GM12878 (cell line): ENCODE measurements around the gene CDKN2AIPNL. TPM values are rescaled to one million over a fixed set of nuclear protein-coding genes. Genes with fewer than 3 reads are reported as not detected.

Experiments
- BMI1 ChIP-seq: fragments of 450-650 bp; IDR thresholded peaks from 2 replicates; pipeline ENCODE4 v1.6.1; 2016; ENCODE audit warnings: mild to moderate bottlenecking, moderate library complexity, borderline replicate concordance
- CBX5 ChIP-seq: sonication (generic); IDR thresholded peaks from 2 replicates; pipeline ENCODE4 v1.6.1; 2016; ENCODE audit warnings: low read depth, moderate library complexity, mild to moderate bottlenecking, inconsistent platforms
- FOXK2 ChIP-seq: fragments of 450-650 bp; IDR thresholded peaks from 2 replicates; pipeline ENCODE4 v1.6.1; 2017; ENCODE audit warnings: mild to moderate bottlenecking, moderate library complexity
- IRF4 ChIP-seq: IDR thresholded peaks from 2 replicates; pipeline ENCODE4 v1.6.1; 2011; ENCODE audit warnings: low read depth, low read length
- NR2F1 ChIP-seq: fragments of 450-650 bp; conservative IDR thresholded peaks from 2 replicates; pipeline ENCODE4 v1.6.1; 2017; ENCODE audit warnings: mild to moderate bottlenecking
- PBX3 ChIP-seq: IDR thresholded peaks from 2 replicates; pipeline ENCODE4 v1.6.1; 2011; ENCODE audit warnings: mild to moderate bottlenecking, low read depth, low read length, moderate library complexity; ENCODE audit not compliant: insufficient replicate concordance
- RB1 ChIP-seq: fragments of 450-650 bp; formaldehyde crosslinking; IDR thresholded peaks from 2 replicates; pipeline ENCODE4 v1.6.1; 2017; ENCODE audit warnings: mild to moderate bottlenecking, borderline replicate concordance
- SMAD1 ChIP-seq: fragments of 450-650 bp; IDR thresholded peaks from 2 replicates; pipeline ENCODE4 v1.6.1; 2018; ENCODE audit warnings: mild to moderate bottlenecking, low read depth; ENCODE audit not compliant: partially characterized antibody
- SREBF2 ChIP-seq: IDR thresholded peaks from 2 replicates; pipeline ENCODE4 v1.6.1; 2012; ENCODE audit warnings: mild to moderate bottlenecking, low read length
- TAF1 ChIP-seq: IDR thresholded peaks from 2 replicates; pipeline ENCODE4 v1.6.1; 2011; ENCODE audit warnings: mild to moderate bottlenecking, low read depth, low read length, borderline replicate concordance
- TCF7 ChIP-seq: IDR thresholded peaks from 2 replicates; pipeline ENCODE4 v1.6.1; 2014; ENCODE audit warnings: antibody characterized with exemption, borderline replicate concordance
- USF2 ChIP-seq: IDR thresholded peaks from 2 replicates; pipeline ENCODE4 v1.6.1; 2011; ENCODE audit warnings: low read depth, low read length, improper control_type of control experiment, borderline replicate concordance
- ZBED1 ChIP-seq: IDR thresholded peaks from 2 replicates; pipeline ENCODE4 v1.6.1; 2016; ENCODE audit warnings: borderline replicate concordance
- ZBTB11 ChIP-seq: fragments of 450-650 bp; formaldehyde crosslinking; IDR thresholded peaks from 2 replicates; pipeline ENCODE4 v1.5.0; 2022; ENCODE audit warnings: mild to moderate bottlenecking, missing genetic modification characterization
- ZBTB33 ChIP-seq: fragments of 450-650 bp; IDR thresholded peaks from 2 replicates; pipeline ENCODE4 v1.6.1; 2017; ENCODE audit warnings: mild to moderate bottlenecking
- ZBTB4 ChIP-seq: fragments of 450-650 bp; formaldehyde crosslinking; IDR thresholded peaks from 2 replicates; pipeline ENCODE4 v1.4.0; 2022; ENCODE audit warnings: mild to moderate bottlenecking, moderate library complexity
- ZNF24 ChIP-seq: fragments of 450-650 bp; IDR thresholded peaks from 2 replicates; pipeline ENCODE4 v1.6.1; 2017; ENCODE audit warnings: antibody characterized with exemption, mild to moderate bottlenecking
- ZNF622 ChIP-seq: fragments of 450-650 bp; IDR thresholded peaks from 2 replicates; pipeline ENCODE4 v1.6.1; 2017; ENCODE audit warnings: mild to moderate bottlenecking, inconsistent platforms
- ZZZ3 ChIP-seq: IDR thresholded peaks from 2 replicates; pipeline ENCODE4 v1.6.1; 2011; ENCODE audit warnings: low read depth; ENCODE audit not compliant: control insufficient read depth, insufficient read length
- polyA plus RNA-seq, 11 experiments: library from polyadenylated mRNA; depleted of rRNA in 4 of 11; unstranded in 6 of 11; stranded (reverse) in 5 of 11; fragments of >200 nt; fragmentation: Nextera tagmentation in 4 of 11; fragmentation: Illumina TruSeq in 1 of 11; extraction: Ambion mirVana in 4 of 11; extraction: Trizol in 1 of 11; gene quantifications; 1 replicate in 1 of 11; 2 replicates in 10 of 11; pipeline versions ENCODE4 v1.2.1 to v1.2.3, GENCODE V29; 2011 to 2016; ENCODE audit warnings: inconsistent platforms in 2 of 11, missing spikeins in 2 of 11, low read depth in 1 of 11
- total RNA-seq, 4 experiments: library from RNA; depleted of rRNA in 3 of 4; stranded (reverse); fragments of >200 nt in 3 of 4; fragmentation: Illumina TruSeq in 1 of 4; extraction: Trizol in 1 of 4; gene quantifications; 2 replicates each; pipeline versions ENCODE4 v1.2.1 to v1.2.3, GENCODE V29; 2013 to 2021

Gene CDKN2AIPNL
- total and polyA plus RNA-seq, 10 of the 15 experiments (the other 5 are each of a cell fraction or from before 2014, with no cell fraction given): 23.5 to 72.0 (median 36.6) TPM

GRCh38 chr5:134370871-134371833, 40.5 kb downstream of the CDKN2AIPNL start, which contains the start of gene UBE2B (continued):
- TF ChIP-seq ZBTB11 (peak; percentile 76), USF2 (peak; percentile 100), RB1 (peak; percentile 95; the same call in 1 of the 2 replicates), FOXK2 (peak; percentile 99), PBX3 (peak; percentile 88), TAF1 (peak; percentile 84), SREBF2 (no peak), ZBTB33 (no peak), ZBTB4 (peak; percentile 95), CBX5 (no peak), TCF7 (no peak), ZZZ3 (no peak), ZNF622 (no peak), BMI1 (peak; percentile 23; the same call in 1 of the 2 replicates), NR2F1 (peak; percentile 58), SMAD1 (peak; percentile 53), ZNF24 (no peak), ZBED1 (peak; percentile 71; the same call in 1 of the 2 replicates), IRF4 (0 out of 2 replicates have a peak, but pooled peaks have one; percentile 5)
